Mucosa of descending colon (tissue), 3 donors: ENCODE measurements around the gene OSBPL2. TPM values are rescaled to one million over a fixed set of nuclear protein-coding genes. Genes with fewer than 3 reads are reported as not detected.
A peak's percentile ranks its signal among the peaks of the same experiment; 100 is the strongest.

ENCODE experiments used
- ATAC-seq: fragments of 200-7000 bp; cut with Tn5 transposase; one replicate; pipeline ENCODE4 v1.9.1; 2020; ENCODE audit warnings: mild to moderate bottlenecking, moderate library complexity
- DNase-seq, 3 donors: peaks; one replicate each; pipeline ENCODE4 v3.0.0-alpha.2; 2020
- H3K36me3 ChIP-seq: fragments of 200-600 bp; one replicate; pipeline ENCODE4 v1.8.0; 2021; ENCODE audit warnings: low read depth, mild to moderate bottlenecking
- H3K4me1 ChIP-seq: fragments of 200-600 bp; one replicate; pipeline ENCODE4 v1.8.0; 2021; ENCODE audit warnings: low read depth, mild to moderate bottlenecking
- H3K4me3 ChIP-seq: fragments of 200-600 bp; one replicate; pipeline ENCODE4 v1.8.0; 2021; ENCODE audit warnings: mild to moderate bottlenecking
- H3K9me3 ChIP-seq: fragments of 200-600 bp; one replicate; pipeline ENCODE4 v1.8.0; 2021; ENCODE audit warnings: mild to moderate bottlenecking
- intact Hi-C, 2 donors: fragments of 100-400 bp; cut with DNase I in 1 of 2; cut with micrococcal nuclease in 1 of 2; formaldehyde crosslinking; loops; one replicate each; pipeline versions ENCODE4 v1.11.0 to v1.11.1; 2022; cut with DNase I, micrococcal nuclease
- total RNA-seq, 3 donors: library from RNA; stranded (reverse); fragmentation: NEBNext Ultra II Directional in 2 of 3; extraction: Animal tissue kit (Norgen Biotek cat#: 25700) in 2 of 3; gene quantifications; one replicate each; pipeline versions ENCODE4 v1.2.1 to v1.2.4, GENCODE V29; 2021 to 2023
- TF ChIP-seq, protein P1 (sequence below): fragments of 200-600 bp; IDR thresholded peaks from one replicate; pipeline ENCODE4 v1.8.0; 2022; ENCODE audit warnings: antibody characterized with exemption, mild to moderate bottlenecking
- donor health status: DM: no; HTN: no; CAD: no; lungs with moderate emphysema.
- donor health status: DM: no; HTN: no; CAD: no.
- donor health status: DM: no; HTN: yes; CAD: no.

Gene OSBPL2
- total RNA-seq, 3 donors from 2014 or later, result 87.0 to 111 (median 91.6) TPM

DNA sequence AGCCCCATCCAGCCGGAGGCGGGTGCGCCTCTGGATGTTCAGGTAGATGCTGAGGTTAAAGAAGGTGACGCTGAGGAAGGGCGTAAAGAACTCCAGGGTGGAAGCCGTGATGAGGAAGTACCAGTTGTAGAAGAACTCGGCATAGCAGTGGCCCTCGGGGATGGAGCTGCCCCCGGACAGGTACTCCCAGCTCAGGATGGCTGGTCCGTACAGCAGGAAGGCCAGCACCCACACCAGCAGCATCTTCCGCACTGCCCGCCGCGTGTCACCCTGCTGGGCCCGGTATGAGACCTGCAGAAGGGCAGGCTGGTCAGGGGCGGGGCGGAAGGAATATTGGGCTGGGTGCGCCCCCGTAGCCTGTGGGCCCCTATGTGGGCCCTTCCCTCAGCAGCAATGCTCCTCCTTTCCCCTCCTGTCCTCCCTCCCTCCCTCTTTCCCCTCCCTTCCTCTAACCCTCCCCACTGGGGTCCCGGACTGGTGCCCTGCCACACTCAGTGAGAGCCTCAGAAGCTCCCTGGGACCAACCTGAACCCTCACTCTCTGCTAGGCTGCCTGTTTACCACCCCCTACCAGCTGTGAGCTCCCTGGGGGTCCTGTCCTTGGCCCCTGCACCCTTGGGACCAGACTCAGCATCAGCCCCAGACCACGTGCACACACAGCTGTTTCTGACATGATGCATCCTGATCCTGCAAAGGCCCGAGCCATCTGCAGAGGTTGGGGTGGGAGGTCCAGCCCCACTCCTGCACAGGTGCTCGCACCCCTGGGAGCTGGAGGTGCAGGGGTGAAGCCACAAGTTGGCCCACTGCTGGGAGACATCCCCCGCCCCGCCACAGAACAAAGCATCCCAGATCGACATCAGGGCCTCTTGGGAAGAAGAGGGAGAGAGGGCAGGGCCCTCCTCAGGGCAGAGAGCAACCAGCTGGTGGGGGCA is 21.4 kb upstream of the OSBPL2 start:
- ATAC-seq, result no peak
- peaks cover 5% of the 10 kb centered on the region for H3K4me1 ChIP-seq
- H3K4me3 ChIP-seq, result no peak overlapping the region
- no peaks in the 10 kb centered on the region for H3K36me3 ChIP-seq
- intact Hi-C loops, result no loop called here
- TF ChIP-seq, protein P1, sequence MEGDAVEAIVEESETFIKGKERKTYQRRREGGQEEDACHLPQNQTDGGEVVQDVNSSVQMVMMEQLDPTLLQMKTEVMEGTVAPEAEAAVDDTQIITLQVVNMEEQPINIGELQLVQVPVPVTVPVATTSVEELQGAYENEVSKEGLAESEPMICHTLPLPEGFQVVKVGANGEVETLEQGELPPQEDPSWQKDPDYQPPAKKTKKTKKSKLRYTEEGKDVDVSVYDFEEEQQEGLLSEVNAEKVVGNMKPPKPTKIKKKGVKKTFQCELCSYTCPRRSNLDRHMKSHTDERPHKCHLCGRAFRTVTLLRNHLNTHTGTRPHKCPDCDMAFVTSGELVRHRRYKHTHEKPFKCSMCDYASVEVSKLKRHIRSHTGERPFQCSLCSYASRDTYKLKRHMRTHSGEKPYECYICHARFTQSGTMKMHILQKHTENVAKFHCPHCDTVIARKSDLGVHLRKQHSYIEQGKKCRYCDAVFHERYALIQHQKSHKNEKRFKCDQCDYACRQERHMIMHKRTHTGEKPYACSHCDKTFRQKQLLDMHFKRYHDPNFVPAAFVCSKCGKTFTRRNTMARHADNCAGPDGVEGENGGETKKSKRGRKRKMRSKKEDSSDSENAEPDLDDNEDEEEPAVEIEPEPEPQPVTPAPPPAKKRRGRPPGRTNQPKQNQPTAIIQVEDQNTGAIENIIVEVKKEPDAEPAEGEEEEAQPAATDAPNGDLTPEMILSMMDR, result no peak
- DNase-seq, result no peak
- no peaks in the 10 kb centered on the region for H3K9me3 ChIP-seq

DNA sequence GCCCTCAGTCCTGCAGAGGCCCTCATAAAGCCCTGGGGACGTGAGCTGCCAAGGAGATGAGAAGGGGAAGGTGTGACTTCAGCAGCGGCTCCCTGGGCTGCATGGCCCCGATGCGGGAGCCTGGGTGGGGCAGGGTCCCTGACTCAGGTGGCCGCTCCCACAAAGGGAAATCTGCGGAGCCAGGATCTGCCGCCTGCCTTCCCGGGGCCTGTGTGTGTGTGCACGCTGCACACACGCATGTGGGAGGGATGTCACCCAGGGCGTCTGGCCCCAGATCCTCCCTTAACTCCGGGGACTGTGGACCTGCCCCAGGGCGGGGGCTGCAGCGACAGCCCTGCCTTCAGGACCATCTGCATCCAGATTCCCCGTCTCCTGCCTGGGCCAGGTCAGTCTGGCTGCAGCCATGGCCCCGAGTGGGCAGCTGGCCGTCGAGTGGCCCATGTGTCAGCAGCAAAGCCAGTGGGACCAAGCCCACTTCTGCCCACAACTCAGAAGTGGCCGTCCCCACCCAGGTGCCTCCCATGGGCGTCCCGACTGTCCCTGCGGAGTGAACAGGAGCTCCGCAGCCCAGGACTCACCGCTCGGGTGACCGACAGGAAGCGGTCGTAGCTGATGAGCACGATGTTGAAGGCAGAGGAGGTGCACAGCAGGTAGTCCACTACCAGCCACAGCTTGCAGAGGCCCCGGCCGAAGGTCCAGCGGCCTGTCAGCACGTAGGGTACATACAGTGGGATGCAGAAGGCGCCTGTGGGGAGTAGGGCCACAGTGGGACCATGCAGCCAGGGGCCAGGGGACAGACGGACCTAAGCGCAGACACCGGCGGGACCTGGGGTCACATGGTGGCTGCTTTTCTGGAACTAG is 20.2 kb upstream of the OSBPL2 start:
- TF ChIP-seq, protein P1, result no peak
- Histone ChIP-seq H3K9me3 (no peaks in the 10 kb centered on the region), H3K4me1 (peaks cover 5% of the 10 kb centered on the region), H3K36me3 (no peaks in the 10 kb centered on the region), H3K4me3 (no peak overlapping the region)
- DNase-seq (no peak), ATAC-seq (no peak)
- intact Hi-C loops, result no loop called here

DNA sequence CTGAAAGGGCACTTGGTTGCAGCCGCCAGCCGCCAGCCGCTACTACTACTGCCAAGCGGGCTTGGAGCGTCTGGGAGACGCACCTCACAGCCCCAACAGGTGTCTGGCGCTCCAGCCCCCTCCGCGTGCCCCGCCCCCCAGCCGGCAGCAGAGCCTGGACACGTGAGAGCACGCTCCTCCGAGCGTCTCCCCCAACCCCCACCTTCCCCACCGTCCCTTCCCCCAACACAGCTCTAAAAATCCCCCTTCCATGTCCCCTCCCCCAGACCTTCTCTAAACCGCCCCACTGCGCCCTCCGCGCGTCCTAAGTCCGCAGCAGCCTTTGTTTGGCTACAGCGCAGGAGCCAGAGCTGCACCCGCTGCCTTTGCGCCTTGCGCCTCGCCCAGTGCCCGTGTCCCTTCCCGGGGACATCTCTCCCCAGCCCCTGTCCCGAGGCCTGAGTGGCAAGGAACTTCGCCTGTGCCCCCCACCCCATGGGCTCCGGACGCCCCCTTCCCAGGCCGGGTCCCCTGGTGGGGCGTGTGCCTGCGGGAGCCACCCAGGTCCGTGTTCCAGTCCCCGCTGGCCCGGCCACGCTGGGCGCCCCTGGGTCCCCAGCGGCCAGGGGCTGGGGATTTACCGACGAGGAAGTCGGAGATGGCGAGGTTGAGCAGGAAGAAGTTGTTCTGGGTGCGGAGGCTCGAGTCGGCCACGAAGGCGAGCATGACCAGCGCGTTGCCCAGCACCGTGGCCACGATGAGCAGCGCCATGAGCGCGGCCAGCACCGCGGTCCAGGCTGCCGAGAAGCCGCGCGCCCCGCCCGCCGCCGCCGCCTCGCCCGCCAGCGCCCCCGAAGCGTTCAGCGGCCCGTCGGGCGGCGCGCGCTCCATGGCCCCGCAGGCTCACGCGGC is 19.0 kb upstream of the OSBPL2 start:
- DNase-seq (no peak), ATAC-seq (no peak)
- intact Hi-C loops, result no loop called here
- TF ChIP-seq, protein P1, result no peak
- H3K4me3 ChIP-seq, result no peak overlapping the region
- H3K4me1 ChIP-seq, result peaks cover 5% of the 10 kb centered on the region
- H3K36me3 ChIP-seq, result no peaks in the 10 kb centered on the region
- no peaks in the 10 kb centered on the region for H3K9me3 ChIP-seq

DNA sequence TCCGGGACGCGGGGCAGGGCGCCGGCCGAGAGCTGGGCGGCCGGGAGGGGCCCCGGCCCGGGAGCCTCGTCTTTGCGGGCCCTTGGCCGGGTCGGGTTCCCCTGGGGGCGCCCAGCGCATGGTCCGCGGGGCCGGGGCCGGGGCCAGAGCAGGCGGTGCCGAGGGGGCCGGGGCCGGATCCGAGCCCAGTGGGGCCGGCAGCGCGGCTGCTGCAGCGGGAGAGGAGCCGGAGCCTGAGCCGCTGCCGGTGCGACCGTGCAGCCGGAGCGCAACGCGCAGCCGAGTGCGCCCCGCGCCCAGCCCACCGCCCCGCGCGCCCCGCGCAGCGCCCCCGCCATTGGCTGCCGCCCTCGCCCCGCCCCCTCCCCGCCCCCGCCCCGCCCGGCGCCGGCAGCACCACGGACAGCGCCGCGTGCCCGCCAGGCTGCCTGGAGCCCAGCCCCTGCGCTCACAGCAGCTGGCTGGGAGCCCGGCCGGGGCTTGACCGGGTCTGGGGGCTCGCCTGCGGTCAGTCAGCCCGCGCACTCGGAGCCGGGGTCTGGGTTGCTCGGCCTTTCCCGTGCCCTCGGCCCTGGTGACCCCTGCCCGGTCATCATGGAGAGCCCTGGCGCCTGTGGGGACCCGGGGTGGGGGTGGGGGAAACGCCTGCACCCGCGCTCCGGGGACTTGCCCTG is 18.2 kb upstream of the OSBPL2 start, which contains the start of gene HRH3:
Gene HRH3 (minus strand): TSS at position 287 of the 674 bp plus-strand sequence. CDS start 308 bp downstream, outside the sequence.
- TF ChIP-seq, protein P1, result no peak
- Histone ChIP-seq H3K4me1 (peaks cover 5% of the 10 kb centered on the region), H3K36me3 (no peaks in the 10 kb centered on the region), H3K9me3 (no peaks in the 10 kb centered on the region), H3K4me3 (no peak within 1 kb of the TSS)
- peak in 2 of 3 donors; percentile 29 to 68 for DNase-seq
- intact Hi-C loops, result no loop called here
- peak; percentile 78 for ATAC-seq
